ENCODE results near the gene PTPRR.

GRCh38 chr12:70590549-70591226 lies 329.9 kb downstream of the PTPRR start:
- TF ChIP-seq CTCF (IDR thresholded peaks at IDR 0.05; ENCODE audit: insufficient read depth, low read depth, low read length) (no peak), EZH2 (IDR thresholded peaks at IDR 0.05; ENCODE audit: insufficient read depth, low read length) (no peak)
